ENCODE data around the gene HINT3. TPM values are rescaled to one million over a fixed set of nuclear protein-coding genes. Genes with fewer than 3 reads are reported as not detected.
"Not testable (repeated sequence)": the region's sequence is repeated elsewhere in the genome, so short reads cannot be mapped to it uniquely, and the experiment has no call there.

HINT3 gene
- 35.0 TPM for total RNA-seq
- long read RNA-seq, transcript HINT3-201 (5 exons, 3,314 nt) = major isoform, 18 of 18 reads
- long read RNA-seq, partial matches to known transcripts = 0 of 18 reads
- long read RNA-seq, other reads (novel, unspliced or antisense) = 0 of 18 reads

DNA sequence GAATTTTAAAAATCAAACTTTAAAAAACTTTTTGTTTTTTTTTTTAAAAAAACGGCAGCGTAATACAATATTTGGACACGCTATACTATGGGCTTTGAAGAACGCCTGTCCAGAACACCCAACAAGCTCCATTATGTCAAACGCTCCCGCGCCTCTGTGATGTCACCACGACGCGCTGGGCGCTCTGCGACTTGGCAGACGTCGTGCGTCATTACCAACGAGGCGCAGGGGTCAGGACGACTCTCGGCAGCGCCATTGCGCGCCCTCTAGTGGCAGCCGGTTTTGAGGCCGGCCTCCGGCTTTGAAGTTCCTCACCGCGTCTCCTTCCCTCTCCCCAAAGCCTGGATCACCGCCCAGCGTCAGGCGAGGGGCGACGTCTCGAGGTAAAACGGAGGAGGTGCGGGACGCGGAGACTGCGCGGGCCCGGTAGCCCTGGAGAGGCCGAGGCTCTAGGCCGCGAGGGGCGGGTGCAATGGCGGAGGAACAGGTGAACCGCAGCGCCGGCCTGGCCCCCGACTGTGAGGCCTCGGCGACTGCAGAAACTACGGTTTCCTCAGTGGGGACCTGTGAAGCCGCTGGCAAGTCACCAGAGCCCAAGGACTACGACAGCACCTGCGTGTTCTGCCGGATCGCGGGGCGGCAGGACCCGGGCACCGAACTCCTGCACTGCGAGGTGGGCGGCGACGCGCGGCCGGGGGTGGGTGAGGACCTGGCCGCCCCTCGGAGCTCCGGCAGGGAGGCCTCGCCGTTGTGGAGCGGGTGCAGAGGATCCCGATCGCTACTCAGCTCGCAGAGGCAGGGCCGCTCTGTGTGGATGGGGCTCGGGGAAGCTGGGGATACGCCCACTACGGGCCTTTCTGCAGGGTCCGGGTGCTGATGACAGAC, at the start of gene HINT3:
Gene HINT3, plus strand, starts transcription at position 265 of the 885 bp plus-strand sequence. Its CDS starts 208 bp downstream, at position 473.
- intact Hi-C loops (cut with DNase I) = loop anchor here (5.0 to 10.0 kb wide), 3 partner anchors 99 to 652 kb away; partner anchors contain the start of genes HDDC2 and NCOA7
- DNase-seq (ENCODE audit: low spot score) = peak; percentile 99

GRCh38 chr6:125910527-125910926, 46.0 kb upstream of the HINT3 start:
- intact Hi-C loops (cut with DNase I) = no loop called here
- no peak for DNase-seq (ENCODE audit: low spot score)

DNA sequence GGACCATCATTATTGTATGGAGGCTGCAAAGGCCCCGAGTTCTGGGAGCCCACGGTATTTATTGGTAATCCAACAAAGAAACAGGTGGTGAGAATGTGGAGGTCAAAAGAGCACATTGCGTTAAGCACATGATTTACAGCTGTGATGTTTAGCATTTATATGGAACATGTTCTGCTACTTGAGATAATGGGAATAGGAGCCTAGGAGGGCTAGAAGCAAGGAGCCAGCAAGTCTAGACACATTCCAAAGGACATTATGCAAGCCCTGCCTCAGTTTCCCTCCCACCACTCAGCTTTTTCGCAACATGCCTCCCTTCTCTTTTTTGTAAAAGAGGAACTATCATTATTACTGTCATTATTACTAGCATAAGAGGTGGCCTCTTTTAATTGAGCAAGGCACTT, 45.5 kb upstream of the HINT3 start:
- intact Hi-C loops (cut with DNase I); DNase-seq (ENCODE audit: low spot score): not testable (repeated sequence)

GRCh38 chr6:125912430-125912829, 44.1 kb upstream of the HINT3 start:
- intact Hi-C loops (cut with DNase I); DNase-seq (ENCODE audit: low spot score): not testable (repeated sequence)

DNA sequence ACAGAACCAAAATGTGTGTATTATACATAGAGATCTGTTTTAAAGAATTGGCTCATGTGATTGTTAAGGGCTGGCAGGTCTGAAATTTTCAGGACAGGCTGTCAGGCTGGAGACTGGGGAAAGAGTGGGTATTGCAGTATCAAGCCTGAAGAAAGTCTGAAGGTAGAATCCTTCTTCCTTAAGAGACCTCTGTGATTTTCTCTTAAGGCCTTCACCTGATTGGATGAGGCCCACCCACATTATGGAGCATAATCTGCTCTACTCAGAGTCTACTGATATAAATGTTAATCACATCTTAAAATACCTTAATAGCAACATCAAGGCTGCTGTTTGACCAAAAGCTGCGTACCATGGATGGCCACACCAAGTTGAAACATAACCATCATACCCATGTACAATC, 43.4 kb upstream of the HINT3 start:
- no peak for DNase-seq (ENCODE audit: low spot score)
- intact Hi-C loops (cut with DNase I) = no loop called here

- DNase-seq (ENCODE audit: low spot score) = no peak
- intact Hi-C loops (cut with DNase I) = no loop called here
Measured at GRCh38 chr6:125913864-125914351, 42.7 kb upstream of the HINT3 start.

GRCh38 chr6:125918230-125918629, 38.3 kb upstream of the HINT3 start:
- no peak for DNase-seq (ENCODE audit: low spot score)
- intact Hi-C loops (cut with DNase I) = no loop called here

DNA sequence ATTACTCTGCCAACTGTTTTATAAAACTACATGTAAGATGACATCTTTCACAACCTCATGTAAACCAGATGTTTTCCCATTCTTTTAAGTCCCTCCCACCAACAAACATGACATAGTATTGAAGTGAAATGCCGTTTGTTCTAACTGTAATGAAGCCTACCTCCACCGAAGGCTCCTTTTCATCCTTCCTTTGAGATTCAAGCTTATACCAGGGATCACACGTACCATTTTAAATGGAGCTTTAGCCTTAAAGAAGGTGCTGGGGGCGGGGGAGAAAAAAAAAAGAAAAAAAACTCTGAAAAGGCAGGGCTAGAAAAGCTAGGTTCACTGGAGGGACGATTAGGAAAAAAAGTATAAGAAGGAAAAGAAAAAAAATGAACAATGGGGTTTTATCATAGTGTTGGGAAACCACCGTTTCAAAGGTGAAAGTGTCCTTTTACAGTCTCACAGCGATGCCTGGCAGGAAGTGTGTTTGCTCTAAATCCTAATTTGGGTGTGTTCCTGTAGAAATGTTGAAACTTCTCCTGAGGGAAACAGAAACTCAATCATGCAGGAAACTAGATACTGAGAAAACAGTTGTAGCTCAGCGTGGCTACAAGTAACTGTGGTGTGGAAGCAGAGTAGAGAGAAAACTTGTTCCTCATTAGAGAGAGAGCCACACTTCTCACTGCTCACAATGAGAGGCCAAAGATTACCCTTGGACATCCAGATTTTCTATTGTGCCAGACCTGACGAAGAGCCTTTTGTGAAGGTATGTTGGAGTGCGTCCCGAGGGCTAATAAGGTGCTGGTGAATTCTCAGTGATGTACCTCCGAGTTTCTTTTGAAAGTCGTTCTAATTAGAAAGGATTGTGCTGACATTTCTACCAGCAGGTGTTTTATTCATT, 37.6 kb upstream of the HINT3 start:
- intact Hi-C loops (cut with DNase I) = no loop called here
- DNase-seq (ENCODE audit: low spot score) = no peak

DNA sequence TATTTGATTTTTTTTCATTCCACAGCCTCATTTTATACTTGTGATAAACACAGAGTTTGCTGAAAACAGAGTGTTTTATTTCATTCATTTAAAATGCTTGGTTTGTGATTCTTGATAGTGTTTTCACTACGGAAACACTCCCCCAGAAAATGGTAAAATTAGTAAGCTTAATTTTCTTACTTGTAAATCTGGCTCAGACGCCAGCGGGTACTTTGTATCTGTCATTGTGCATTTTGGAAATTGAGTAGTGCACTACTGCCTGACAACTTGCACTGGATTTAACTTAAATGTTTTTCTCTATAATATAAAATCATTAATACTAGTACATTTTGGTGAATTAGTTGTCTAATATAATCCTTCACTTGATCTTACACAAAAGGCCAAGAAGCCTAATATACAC, 37.0 kb upstream of the HINT3 start:
- no peak for DNase-seq (ENCODE audit: low spot score)
- intact Hi-C loops (cut with DNase I) = no loop called here

DNA sequence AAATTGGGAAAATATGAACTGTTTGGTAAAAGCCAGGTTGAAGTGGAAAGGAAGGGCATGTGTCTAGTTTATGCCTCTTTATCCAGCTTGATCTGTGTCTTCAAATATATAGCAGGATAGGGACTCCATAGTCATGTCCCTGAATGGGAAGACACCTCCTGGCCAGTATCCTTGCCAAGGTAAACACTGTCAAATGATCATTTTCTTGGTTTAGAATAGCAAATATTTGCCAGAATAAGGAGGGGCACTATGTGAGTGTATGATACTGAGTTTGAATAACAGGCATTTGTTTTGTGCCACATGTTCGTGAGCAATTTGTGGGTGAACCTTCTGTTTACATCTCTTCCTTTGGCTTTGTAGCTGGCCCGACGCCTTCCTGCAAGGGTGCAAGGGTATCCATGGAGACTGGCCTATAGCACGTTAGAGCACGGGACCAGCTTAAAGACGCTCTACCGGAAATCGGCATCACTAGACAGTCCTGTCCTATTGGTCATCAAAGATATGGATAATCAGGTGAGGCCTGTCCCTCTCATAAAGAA, 34.2 kb upstream of the HINT3 start:
- no peak for DNase-seq (ENCODE audit: low spot score)
- intact Hi-C loops (cut with DNase I) = no loop called here

GRCh38 chr6:125923366-125923877, 33.1 kb upstream of the HINT3 start:
- no peak for DNase-seq (ENCODE audit: low spot score)
- intact Hi-C loops (cut with DNase I) = no loop called here

DNA sequence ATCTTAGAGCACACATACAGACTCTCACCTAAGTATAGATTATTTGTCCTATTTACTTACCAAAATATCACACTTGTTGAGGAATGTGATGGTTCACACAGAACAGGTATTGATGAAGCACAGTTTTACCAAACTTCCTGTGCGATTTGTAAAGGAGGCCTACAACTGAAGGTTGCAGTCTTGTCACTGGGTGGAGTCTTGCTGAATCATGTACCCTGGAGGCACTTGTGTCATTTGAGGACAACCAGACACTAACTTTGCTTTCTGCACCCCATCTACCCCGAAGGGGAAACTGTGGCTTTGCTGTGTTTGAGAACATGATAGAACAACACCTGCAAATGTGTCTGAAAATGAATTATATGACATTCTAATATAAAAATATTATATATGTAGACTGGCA, 32.4 kb upstream of the HINT3 start:
- intact Hi-C loops (cut with DNase I) = no loop called here

DNA sequence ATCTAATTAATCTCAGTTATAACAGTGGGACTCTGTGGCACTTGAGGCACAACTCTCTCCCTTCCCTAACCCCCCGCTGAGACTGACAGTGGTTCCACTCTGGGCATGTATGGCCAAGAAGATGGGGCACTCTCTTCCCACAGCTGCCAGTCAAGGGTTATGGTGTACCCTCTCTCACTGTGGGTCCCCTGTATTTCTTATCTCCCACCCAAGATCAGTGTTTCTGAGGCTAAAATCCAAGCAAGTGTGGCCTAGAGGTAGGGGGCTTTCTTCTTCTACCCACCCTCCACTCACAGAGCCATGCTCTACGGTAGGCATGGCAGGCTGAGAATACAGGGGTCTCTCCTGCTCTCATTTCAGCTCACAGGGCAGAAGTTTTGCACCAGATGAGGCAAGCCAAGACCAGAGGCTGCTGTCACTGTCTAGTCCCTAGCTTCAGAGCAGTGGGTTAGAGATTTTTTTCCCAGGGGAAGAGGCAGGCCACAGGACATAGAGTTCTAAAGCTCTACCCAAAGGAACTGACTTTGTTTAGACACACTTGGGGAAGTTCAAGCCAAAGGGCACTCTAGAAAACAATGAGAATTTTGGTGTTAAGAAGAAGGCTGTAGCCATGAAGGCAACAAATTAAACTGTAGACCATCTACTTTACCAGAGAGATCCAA, 31.7 kb upstream of the HINT3 start:
- intact Hi-C loops (cut with DNase I) = no loop called here
- no peak for DNase-seq (ENCODE audit: low spot score)

More for the DNA sequence above, 32.4 kb upstream of the HINT3 start:
- no peak for DNase-seq (ENCODE audit: low spot score)

- intact Hi-C loops (cut with DNase I) = no loop called here
- no peak for DNase-seq (ENCODE audit: low spot score)
Measured at GRCh38 chr6:125926711-125927110, 29.9 kb upstream of the HINT3 start.

DNA sequence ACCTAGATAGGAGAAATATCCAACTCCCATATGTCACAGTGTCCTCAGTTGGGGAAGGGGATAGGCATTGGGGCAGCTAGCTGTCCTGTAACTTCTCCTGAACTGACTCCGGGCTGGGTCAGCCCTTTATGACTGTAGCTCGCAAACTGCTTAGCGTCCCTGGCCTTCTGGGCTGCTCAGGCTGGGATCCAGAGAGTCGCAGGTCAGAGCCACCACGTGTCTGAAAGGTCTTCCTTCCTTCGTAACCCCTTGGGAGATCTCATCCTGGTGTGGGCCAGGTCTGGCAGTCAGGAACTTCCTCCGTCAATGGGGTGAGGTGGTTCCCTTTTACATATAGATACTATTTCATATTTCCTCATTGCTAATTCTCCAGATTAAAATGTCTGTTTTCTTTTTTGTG, 28.8 kb upstream of the HINT3 start:
- intact Hi-C loops (cut with DNase I) = no loop called here
- DNase-seq (ENCODE audit: low spot score) = no peak

GRCh38 chr6:125930765-125931418, 25.7 kb upstream of the HINT3 start:
- intact Hi-C loops (cut with DNase I) = no loop called here
- DNase-seq (ENCODE audit: low spot score) = no peak

GRCh38 chr6:125931733-125932450, 24.7 kb upstream of the HINT3 start:
- DNase-seq (ENCODE audit: low spot score) = no peak
- intact Hi-C loops (cut with DNase I) = no loop called here

- intact Hi-C loops (cut with DNase I) = no loop called here
- DNase-seq (ENCODE audit: low spot score) = no peak
Measured at GRCh38 chr6:125932451-125932795, 24.1 kb upstream of the HINT3 start.

Measured in cardiac septum (tissue), 1 donor.